Muscle layer of duodenum (tissue), 2 donors: ENCODE data around the gene AUH.

Experiments used
- H3K27ac ChIP-seq: one replicate; pipeline ENCODE4 v1.7.0; 2013; ENCODE audit warnings: mild to moderate bottlenecking, low read length
- H3K27me3 ChIP-seq: one replicate; pipeline ENCODE4 v1.7.0; 2013; ENCODE audit warnings: low read depth, mild to moderate bottlenecking, control low read depth, low read length
- H3K36me3 ChIP-seq, 2 donors: one replicate each; pipeline ENCODE4 v1.7.0; 2013; ENCODE audit warnings: low read length in 2 of 2, control low read depth in 1 of 2, mild to moderate bottlenecking in 1 of 2; ENCODE audit not compliant: insufficient read depth in 2 of 2, control insufficient read depth in 1 of 2
- H3K4me1 ChIP-seq, 2 donors: one replicate each; pipeline ENCODE4 v1.7.0; 2013; ENCODE audit warnings: low read length in 2 of 2, mild to moderate bottlenecking in 2 of 2, control low read depth in 1 of 2, moderate library complexity in 1 of 2; ENCODE audit not compliant: insufficient read depth in 2 of 2, control insufficient read depth in 1 of 2
- H3K4me3 ChIP-seq, 2 donors: one replicate each; pipeline ENCODE4 v1.7.0; 2013; ENCODE audit warnings: low read length in 2 of 2, low read depth in 1 of 2, mild to moderate bottlenecking in 1 of 2
- H3K9me3 ChIP-seq, 2 donors: one replicate each; pipeline ENCODE4 v1.7.0; 2013; ENCODE audit warnings: low read length in 2 of 2, control low read depth in 1 of 2, mild to moderate bottlenecking in 1 of 2; ENCODE audit not compliant: control insufficient read depth in 1 of 2
- donor health status: healthy.

Gene AUH

GRCh38 chr9:91174772-91175171, 186.9 kb downstream of the AUH start:
- H3K27ac ChIP-seq, result no peak overlapping the region
- peaks cover 0 to 14% of the 10 kb centered on the region in 2 donors for H3K9me3 ChIP-seq
- H3K36me3 ChIP-seq, result no peaks in the 10 kb centered on the region
- H3K4me3 ChIP-seq, result no peak overlapping the region
- no peaks in the 10 kb centered on the region for H3K27me3 ChIP-seq
- no peaks in the 10 kb centered on the region for H3K4me1 ChIP-seq

- Histone ChIP-seq H3K4me1 (no peaks in the 10 kb centered on the region), H3K36me3 (no peaks in the 10 kb centered on the region), H3K4me3 (no peak overlapping the region), H3K9me3 (peaks cover 0 to 16% of the 10 kb centered on the region in 2 donors), H3K27me3 (no peaks in the 10 kb centered on the region), H3K27ac (no peak overlapping the region)
Measured at GRCh38 chr9:91172329-91172728, 189.4 kb downstream of the AUH start.

GRCh38 chr9:91170951-91171350, 190.8 kb downstream of the AUH start:
- peaks cover 0 to 16% of the 10 kb centered on the region in 2 donors for H3K9me3 ChIP-seq
- no peaks in the 10 kb centered on the region for H3K27me3 ChIP-seq
- H3K4me1 ChIP-seq, result no peaks in the 10 kb centered on the region

GRCh38 chr9:91166796-91167366, 194.8 kb downstream of the AUH start:
- Histone ChIP-seq H3K4me3 (no peak overlapping the region), H3K36me3 (no peaks in the 10 kb centered on the region), H3K27me3 (no peaks in the 10 kb centered on the region), H3K4me1 (peaks cover 0 to 4% of the 10 kb centered on the region in 2 donors), H3K9me3 (peaks cover 0 to 16% of the 10 kb centered on the region in 2 donors), H3K27ac (no peak overlapping the region)

More at GRCh38 chr9:91170951-91171350, 190.8 kb downstream of the AUH start:
- Histone ChIP-seq H3K4me3 (no peak overlapping the region), H3K27ac (no peak overlapping the region), H3K36me3 (no peaks in the 10 kb centered on the region)

- Histone ChIP-seq H3K4me1 (peaks cover 0 to 4% of the 10 kb centered on the region in 2 donors), H3K27ac (no peak overlapping the region), H3K36me3 (no peaks in the 10 kb centered on the region)
Measured at GRCh38 chr9:91164724-91165520, 196.8 kb downstream of the AUH start.

More at GRCh38 chr9:91164724-91165520, 196.8 kb downstream of the AUH start:
- peaks cover 0 to 3% of the 10 kb centered on the region in 2 donors for H3K9me3 ChIP-seq
- no peak overlapping the region for H3K4me3 ChIP-seq
- no peaks in the 10 kb centered on the region for H3K27me3 ChIP-seq
